ELF-1 (cell line): ENCODE results near the gene MLC1.
A peak's percentile ranks its signal among the peaks of the same experiment; 100 is the strongest.
"Not testable (repeated sequence)": the region's sequence is repeated elsewhere in the genome, so short reads cannot be mapped to it uniquely, and the experiment has no call there.

Experiments used
- DNase-seq: peaks from one replicate; pipeline ENCODE4 v3.0.0-alpha.2; 2016; ENCODE audit warnings: low read depth, low spot score

The MLC1 gene

DNA sequence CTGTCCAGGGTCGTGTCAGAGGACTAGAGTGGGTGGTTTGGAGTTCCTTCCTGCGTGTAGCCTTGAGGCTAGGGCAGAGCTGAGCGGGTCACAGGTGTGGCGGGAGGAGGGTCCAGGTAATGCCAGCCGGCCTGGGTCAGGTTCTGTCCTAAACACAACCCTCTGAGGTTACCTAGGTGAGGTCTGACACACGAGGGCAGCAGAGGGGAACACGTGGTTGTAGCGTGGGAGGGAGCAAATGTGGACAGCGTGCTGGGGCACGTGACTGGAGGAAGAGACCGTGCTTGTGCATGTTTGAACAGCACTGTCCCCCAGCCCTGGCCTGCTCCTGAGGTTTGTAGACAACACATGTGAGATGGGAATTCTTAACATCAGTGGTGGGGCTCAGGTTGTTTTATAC lies 17.7 kb upstream of the MLC1 start:
- peak; percentile 28 for DNase-seq

DNA sequence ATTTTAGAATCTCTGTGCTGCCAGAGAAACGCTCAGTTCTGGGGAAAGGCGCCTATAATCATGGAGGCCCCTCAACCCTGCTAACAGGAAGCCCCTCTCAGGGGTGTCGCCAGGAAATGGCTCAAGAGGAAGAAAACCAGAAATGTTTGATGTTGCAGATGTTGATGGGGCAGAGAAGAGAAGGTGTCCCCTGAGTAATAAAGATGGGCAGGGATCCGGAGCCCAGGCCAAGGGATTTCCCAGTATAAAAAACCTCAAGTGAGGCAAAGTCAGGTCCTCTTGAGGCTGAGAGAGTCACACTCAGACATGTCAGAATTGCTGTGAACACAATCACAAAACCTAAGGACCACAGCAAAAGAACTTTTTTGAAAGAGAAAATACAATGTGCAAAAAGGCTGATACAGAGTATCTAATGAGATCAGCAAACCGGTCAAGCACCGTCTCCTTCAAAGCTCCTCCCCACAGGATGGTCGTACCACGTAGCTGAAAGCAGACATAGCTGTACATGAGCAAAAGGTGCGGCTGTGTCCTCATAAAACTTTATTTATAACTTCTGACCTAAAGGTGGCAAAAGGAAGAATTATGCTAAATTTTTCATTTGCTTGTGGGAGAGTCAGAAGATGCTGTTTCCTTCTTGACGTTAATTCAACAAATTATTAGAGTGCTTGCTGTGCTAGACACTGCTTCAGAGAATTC lies 16.8 kb upstream of the MLC1 start:
- no peak for DNase-seq

DNA sequence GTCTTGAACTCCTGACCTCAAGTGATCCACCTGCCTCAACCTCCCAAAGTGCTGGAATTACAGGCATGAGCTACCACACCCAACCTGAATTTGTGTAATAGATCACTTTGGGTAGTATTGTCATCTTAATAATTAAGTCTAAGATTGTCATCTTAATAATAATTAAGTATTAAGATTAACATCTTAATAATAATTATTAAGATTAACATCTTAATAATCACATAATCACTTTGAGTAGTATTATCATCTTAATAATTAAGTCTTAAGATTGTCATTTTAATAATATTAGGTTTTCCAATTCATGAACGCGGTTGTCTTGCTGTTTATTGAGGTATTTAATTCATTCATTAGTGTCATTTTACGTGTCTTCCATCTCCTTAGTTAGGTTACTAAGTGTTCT lies 12.8 kb upstream of the MLC1 start:
- DNase-seq, result no peak

DNA sequence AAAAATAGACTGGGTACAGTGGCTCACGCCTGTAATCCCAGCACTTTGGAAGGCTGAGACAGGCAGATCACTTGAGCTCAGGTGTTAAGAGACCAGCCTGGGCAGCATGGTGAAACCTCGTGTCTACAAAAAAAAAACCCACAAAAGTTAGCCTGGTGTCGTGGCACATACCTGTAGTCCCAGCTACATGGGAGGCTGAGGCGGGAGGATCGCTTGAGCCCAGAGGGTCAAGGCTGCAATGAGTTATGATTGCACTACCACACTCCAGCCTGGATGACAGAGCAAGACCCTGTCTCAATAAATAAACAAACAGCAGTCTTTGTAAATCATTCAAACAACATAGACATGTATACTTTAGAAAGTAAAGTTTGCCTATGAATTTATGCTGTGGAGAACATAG lies 7.1 kb upstream of the MLC1 start:
- no peak for DNase-seq

DNA sequence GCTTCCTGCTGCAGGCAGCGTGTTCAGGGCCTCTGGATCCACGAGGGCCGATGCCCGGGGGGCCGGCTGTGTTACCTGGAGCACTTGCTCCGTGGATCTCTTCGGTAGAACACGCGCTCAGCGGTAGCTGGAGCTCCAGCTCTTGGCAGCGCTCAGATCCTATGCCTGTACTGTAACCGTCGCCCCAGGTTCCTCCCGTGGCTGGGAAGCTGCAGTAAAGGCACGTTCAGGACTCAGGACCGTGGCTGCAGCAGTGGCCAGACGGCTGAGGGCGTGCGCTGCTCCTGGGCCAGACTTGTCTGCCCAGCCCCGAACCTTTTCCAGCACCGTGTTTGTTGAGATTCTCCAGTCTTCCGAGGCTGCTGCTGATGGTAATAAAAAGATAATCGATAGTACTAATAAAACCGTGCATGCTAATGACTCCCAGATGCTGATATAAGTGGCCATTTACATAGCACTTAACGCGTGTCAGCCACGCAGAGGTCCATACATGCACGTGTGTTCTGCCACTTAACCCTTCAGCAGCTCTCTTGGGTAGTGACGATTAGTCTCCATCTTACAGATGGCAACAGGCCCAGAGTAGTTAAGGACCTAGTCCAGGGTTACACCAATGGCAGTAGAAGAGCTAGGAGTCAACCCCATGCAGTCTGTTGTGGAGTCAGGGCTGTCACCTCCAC lies 6.0 kb upstream of the MLC1 start:
- no peak for DNase-seq

DNA sequence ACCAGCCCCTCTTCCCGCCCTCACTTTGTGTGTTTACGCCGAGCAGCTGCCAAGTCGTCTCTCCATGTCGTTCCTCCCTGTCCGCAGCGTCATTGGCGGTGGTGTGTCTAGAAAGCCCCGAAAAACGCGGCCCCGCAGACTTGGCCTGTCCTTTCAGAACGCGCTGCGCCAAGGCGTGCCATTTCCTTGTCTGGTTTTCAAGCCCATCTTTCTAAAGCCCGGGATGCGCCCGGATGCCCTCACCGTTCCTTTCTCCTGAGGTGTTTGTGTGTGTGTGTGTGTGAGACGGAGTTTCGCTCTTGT lies 5.1 kb upstream of the MLC1 start:
- DNase-seq, result no peak

DNA sequence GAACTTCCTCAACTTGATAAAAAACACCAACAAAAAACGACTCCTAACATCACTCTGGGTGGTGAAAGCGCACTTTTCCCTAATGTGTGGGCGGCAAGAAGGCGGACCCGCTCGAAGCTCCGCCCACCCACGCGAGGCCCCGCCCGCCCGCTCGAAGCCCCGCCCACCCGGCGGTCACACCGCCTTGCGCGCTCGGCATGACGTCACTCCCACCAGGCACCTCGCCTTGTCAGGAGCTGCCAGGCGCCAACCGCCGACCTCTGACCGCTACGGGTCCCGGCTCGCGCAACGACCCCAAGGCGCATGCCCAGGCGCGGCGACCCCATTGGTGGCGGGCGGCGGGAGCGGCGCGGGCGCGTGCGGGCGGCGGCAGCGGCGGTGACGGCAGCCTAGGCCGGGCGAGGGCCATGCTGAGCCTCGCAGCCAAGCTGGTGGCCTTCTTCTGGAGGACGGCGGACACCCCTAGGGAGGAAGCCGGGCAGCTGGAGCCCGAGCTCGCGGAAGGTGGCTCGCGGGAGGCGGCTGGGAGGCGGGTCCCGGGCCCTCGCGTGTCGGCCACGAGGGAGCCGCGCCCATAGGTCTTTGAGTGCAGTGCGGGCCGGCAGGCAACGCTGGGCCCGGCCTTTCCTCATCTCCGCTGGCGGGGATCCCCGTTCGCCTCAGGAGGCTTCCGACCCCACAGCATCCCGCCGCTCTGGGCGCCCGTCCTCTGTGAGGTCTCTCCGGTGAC lies 4.6 kb upstream of the MLC1 start, which contains the start of gene MOV10L1:
Gene MOV10L1, plus strand, starts transcription at position 325 of the 730 bp plus-strand sequence. Its CDS starts 83 bp downstream, at position 408.
- DNase-seq, result peak; percentile 74

DNA sequence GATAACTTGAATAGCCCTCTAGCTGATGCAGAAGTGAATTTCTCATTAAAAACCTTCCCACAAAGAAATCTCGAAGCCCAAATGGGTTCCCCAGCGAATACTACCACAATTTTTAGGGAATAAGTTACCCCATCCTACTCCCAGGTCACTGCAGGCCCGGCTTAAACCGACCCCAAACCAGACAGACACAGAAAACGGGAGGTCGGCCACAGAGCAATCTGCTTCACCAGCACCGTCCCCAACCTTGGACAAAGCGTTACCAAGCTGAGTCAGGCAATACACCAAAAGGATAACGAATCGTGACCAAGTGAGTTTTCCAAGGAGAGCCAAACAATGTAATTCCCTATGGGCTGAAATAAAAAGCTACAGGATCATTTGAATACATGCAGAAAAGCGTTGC lies 4.0 kb upstream of the MLC1 start:
- no peak for DNase-seq

DNA sequence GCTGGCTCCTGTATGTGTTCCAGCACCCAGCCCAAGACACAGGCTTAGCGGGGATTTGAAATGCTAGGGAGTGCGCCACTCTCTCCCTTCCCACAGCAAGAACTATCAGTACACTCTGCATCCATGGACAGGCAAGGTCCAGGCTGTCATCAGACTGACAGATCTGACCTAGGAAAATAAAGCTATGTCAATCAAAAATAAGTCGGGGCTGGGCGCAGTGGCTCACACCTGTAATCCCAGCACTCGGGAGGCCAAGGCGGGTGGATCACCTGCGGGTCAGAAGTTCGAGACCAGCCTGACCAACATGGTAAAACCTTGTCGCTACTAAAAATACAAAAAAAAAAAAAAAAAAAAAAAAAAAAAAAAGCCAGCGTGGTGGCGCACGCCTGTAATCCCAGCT lies 2.9 kb upstream of the MLC1 start:
- DNase-seq, result no peak

DNA sequence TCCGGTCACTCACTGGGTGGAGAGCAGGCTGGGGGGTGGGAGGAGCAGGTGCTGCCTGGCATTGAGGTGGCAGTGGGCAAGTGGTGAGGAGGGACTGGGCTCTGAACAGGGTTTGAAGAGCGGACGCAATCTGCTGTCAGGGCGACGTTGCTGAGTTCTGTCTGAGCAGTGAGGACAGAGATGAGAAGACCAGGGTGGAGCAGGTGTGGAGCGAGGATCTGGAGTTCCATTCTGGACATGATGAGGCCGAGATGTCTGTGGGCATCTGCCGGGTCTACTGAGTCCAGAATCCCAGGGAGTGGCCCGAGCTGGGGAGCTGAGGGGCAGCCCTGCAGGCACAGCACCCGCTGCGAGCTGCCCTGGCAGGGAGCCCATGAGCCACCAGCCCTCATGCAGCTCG lies 2.4 kb upstream of the MLC1 start:
- no peak for DNase-seq

DNA sequence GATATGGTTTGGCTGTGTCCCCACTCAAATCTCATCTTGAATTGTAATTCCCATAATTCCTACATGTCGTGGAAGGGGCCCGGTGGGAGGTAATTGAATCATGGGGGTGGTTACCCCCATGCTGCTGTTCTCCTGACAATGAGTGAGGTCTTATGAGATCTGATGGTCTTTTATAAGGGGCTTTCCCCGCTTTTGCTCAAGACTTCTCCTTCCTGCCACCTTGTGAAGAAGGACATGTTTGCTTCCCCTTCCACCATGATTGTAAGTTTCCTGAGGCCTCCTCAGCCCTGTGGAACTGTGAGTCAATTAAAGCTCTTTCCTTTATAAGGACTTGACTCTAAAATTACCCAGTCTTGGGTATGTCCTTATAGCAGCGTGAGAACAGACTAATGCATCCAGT lies 1.7 kb upstream of the MLC1 start:
- not testable (repeated sequence) for DNase-seq

DNA sequence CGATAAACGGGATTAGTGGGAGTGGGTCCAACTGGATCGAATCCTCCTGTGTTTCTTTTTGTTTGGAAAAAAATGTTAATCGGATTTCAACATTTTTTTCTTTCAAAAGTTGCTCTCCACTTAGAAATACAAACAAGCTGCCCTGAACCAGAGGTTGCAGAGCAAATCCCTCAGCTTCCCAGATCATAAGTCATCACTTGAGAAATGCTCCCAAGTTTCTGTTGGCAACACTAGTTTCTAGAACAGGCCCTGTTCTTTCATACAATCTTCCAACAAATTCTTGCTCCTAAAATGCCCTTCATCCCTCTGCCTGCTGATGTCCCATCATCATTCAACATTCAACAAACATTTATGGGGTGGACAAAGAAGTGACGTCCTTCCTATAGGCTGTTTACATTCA lies 1.3 kb upstream of the MLC1 start:
- DNase-seq, result no peak

DNA sequence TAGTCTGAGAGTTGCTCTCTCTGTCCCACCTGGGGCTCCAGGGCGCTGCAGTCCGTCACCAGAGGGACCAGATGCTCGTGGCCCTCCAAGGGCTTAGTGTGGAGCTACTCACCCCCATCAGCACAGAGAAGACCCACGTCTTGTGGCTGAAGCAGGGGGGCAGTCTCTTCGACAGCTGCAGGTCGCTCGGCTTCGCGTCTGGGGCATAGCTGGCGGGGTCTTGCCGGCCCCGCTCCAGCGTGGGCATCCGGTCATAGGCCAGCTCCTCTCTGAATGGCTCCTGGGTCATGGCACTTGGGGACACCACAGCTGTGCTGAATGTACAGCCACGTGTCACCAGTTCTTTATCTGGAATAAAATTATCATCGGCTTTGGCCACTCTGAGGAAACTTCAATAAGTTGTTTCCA lies 608 bp downstream of the MLC1 start:
- DNase-seq, result no peak

DNA sequence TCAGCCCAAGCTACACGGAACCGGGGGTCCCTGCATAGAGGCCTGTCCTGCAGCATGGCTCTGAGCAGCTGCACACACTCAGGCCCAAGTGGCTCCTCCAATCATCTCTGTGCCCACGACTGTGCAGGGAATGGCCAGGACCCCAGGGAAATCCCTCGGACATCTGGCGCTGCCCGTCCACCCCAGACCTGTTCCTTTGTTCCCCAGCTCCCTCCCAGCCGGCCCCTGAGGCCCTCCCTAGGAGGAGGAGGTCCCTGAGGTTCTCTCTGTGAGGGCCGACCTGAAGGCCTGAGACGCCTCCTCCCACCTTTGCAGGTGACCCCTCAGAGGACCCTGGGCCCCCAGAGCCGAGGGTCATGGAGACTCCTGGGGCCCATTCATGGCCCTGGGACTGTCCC lies 1.1 kb downstream of the MLC1 start:
- no peak for DNase-seq

DNA sequence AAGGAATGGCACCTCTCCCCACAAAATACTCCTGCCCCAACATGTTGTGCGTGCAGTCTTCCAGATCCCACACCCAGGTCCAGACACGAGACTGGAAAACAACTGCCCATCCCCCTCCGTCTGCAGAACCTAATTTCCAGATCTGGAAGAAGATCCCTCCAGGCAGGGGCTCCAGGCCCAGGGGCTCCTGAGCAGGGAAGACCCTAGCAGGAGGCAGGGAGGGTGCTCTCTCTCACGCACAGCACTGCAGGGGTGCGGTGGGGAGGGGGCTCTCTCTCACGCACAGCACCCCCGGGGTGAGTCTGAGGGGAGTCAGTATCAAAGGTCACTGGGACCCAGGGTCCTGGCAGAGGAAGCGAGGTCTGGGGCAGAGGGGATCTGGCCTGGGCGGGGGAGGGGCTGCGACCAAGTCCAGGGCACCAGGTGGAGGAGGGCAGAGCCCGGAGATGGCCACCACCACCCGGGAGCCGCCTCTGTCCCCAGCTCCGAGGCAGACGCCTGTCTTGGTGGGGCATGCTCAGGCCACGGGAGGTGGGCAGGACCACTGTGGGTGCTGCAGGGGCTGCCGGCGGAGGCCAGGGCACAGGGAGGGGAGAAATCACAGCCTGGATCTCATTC lies 1.7 kb downstream of the MLC1 start:
- peak; percentile 34 for DNase-seq

DNA sequence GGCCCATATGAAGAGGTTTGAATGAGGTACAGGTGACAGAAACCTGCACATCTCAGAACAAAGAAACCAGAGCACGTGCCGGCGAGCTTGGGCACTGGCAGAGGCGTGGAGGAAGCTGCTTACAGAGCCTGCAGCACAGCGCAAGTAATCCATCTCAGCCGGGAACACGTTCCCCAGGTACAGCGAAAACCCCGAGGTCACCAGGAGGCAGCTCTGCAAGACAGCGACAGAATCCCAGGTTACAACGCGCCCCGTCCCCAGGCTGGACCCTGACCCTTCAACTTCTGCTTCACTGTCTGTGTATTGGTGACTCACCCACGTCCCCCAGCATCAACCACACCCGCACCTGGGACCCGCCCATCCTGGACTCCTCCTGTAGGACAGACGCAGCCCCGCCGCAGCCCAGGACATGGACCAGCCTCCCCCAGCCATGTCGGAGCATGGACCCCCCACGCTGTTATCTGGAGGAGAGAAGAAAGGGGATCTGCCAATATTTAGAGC lies 2.2 kb downstream of the MLC1 start:
- peak; percentile 51 for DNase-seq

DNA sequence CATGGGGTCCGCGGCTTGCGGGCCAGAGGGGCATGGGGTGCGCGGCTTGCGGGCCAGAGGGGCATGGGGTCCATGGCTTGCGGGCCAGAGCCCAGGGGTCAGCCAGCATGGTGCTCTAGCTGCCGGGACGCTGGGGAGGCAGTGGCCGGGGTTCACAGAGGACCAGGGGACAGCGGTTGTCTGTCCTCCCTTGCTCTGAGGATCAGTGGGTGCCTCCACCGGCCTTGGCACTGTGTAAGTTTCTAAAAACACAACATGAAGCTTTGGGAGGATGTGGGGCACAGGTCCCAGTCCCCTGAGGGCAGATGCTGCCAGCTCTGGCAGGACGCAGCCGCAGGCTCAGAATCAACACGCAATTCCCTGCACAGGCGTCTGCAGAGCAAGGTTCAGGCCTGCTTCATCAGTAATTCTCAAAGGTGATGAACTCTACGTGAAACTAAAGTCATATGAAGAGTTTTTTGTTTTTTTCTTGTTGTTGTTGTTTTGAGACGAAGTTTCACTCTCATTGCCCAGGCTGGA lies 3.0 kb downstream of the MLC1 start:
- no peak for DNase-seq

DNA sequence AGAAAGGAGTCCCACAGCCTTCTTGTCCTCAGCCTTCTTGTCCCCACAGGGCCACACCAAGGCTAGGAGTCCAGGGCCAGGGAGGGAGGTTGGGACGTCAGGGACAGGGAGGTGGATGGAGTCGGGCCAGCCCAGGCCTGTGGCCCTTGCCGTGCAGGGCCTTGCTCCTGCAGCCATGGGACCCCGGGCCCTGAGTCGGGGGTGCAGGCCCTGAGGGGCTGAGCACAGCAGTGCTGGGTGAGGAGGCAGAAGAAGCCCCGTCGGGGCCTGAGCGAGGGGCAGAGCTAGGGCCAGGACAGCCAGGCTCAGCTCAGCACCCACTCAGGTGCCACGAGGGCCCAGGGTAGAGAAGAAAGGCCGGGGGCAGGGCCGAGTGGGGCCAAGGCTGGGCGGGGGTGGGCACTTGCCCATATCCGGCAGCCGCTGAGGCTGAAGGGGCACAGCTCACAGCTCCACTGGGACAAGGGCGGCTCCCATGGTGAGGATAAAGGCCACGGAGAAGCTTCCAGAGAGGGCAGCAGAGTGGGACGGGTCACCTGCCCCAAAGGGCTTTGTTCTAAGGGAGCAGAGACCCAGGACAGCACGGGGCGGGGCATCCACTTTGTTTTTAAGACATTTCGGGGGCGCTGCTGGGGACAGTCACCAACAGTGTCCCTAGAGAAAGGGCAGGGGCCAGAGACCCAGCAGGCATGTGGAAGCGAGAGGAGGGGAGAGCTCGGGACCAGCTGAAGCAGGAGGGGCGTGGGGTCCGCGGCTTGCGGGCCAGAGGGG lies 3.6 kb downstream of the MLC1 start:
- DNase-seq, result no peak

DNA sequence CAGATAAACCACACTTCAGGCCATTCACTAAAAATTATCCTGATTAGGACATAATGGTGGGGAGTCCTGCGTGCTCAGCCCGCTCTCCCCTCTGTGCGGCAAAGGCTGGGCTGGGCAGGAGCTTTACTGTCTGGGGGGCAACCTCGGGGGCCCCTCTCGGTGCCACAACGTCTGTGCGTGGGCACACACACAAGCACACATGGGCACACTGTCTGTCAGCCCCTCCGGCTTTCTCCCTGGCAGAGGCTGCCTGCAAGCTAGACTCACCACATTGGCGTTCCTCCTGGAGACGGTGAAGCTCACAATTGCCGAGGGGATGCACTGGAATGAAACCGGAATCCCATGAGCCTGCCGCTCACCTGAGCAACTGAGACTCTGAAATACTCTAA lies 5.2 kb downstream of the MLC1 start:
- DNase-seq, result no peak

DNA sequence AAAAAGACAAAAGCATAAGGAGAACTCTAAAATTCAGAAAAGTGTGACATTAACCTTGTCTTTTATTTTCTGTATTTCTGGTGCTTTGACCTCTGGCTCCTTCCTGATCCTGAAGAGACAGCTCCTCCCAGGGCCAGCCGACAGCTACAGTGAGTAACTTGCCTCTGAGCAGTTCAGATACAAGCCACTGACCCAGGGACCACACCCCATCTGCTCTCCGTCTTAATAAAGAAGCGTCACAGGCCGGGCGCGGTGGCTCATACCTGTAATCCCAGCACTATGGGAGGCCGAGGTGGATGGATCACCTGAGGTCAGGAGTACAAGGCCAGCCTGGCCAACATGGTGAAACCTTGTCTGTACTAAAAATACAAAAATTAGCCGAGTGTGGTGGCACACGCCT lies 6.5 kb downstream of the MLC1 start:
- no peak for DNase-seq

DNA sequence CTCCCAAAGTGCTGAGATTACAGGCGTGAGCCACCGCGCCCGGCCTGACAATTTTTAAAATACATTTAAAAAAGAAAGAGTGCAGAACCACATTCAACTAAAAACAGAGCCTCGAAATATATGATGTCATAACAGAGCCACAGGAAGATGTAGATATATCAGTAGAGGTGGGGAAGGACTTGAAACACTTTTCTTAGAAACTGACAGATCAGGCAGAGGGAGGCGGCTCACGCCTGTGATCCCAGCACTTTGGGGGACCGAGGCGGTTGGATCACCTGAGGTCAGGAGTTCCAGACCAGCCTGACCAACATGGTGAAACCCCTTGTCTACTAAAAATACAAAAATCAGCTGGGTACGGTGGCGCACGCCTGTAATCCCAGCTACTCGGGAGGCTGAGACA lies 7.0 kb downstream of the MLC1 start:
- no peak for DNase-seq
